ENCODE data around the gene DEFB121.

DNA sequence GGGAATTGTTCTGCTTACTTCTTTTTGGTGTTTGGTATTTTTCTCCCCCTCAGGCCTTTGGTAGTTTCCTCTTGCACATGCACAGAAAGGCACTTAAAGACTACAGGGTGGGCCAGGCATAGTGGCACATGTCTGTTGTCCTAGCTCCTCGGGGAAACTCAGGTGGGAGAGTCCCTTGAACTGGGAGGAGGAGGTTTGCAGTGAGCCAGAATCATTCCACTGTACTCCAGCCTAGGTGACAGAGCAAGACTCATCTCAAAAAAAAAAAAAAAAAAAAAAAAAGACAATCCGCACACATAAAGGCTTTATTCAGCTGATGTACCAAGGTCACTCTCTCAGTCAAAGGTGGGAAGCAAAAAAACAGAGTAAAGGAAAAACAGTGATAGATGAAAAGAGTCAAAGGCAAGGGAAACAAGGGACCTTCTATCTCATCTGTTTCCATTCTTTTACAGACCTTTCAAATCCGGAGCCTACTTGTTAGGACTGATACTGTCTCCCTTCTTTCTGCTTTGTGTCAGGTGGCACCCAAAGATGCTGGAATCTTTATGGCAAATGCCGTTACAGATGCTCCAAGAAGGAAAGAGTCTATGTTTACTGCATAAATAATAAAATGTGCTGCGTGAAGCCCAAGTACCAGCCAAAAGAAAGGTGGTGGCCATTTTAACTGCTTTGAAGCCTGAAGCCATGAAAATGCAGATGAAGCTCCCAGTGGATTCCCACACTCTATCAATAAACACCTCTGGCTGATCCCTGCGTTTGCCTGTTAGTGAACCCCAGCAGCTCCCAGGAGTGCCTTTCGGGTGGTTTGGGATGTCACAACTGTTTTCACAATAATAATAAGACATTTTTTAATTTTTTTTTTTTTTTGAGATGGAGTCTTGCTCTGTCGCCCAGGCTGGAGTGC lies 43.7 kb upstream of the DEFB121 start:
- TF ChIP-seq CTCF (IDR thresholded peaks at IDR 0.05 in 4 of 5, conservative IDR thresholded peaks at IDR 0.05 in 1 of 5) (no peak), POLR2A (IDR thresholded peaks at IDR 0.05) (no peak)
